Stomach smooth muscle (tissue), 2 donors: Measurements from ENCODE around the gene LTBP1.
"Not testable (repeated sequence)": the region's sequence is repeated elsewhere in the genome, so short reads cannot be mapped to it uniquely, and the experiment has no call there.

ENCODE experiments used
- H3K27ac ChIP-seq: one replicate; pipeline ENCODE4 v1.7.0; 2013; ENCODE audit warnings: mild to moderate bottlenecking, low read length, inconsistent platforms
- H3K27me3 ChIP-seq, 2 donors: one replicate each; pipeline ENCODE4 v1.7.0; 2013; ENCODE audit warnings: low read length in 2 of 2; ENCODE audit not compliant: insufficient read depth in 2 of 2, control insufficient read depth in 1 of 2
- H3K36me3 ChIP-seq, 2 donors: one replicate each; pipeline ENCODE4 v1.7.0; 2013; ENCODE audit warnings: low read length in 2 of 2; ENCODE audit not compliant: control insufficient read depth in 2 of 2, insufficient read depth in 2 of 2
- H3K4me1 ChIP-seq: one replicate; pipeline ENCODE4 v1.7.0; 2013; ENCODE audit warnings: low read length; ENCODE audit not compliant: control insufficient read depth, insufficient read depth
- H3K4me3 ChIP-seq, 2 donors: one replicate each; pipeline ENCODE4 v1.7.0; 2013; ENCODE audit warnings: low read length in 2 of 2
- H3K9ac ChIP-seq, 2 donors: one replicate each; pipeline ENCODE4 v1.7.0; 2013; ENCODE audit warnings: low read length in 2 of 2, mild to moderate bottlenecking in 1 of 2
- H3K9me3 ChIP-seq, 2 donors: one replicate each; pipeline ENCODE4 v1.7.0; 2013; ENCODE audit warnings: low read length in 2 of 2; ENCODE audit not compliant: control insufficient read depth in 2 of 2
- donor health status: healthy.
- donor health status: Pancreatic carcinoma.

LTBP1 gene

GRCh38 chr2:33388996-33389395, 442.2 kb downstream of the LTBP1 start:
- H3K27ac ChIP-seq, result peak overlapping the region; percentile 24
- no peaks in the 10 kb centered on the region for H3K9me3 ChIP-seq
- H3K36me3 ChIP-seq, result peaks cover 0 to 9% of the 10 kb centered on the region in 2 donors
- H3K9ac ChIP-seq, result no peak overlapping the region
- H3K4me1 ChIP-seq, result peaks cover 31% of the 10 kb centered on the region
- no peaks in the 10 kb centered on the region for H3K27me3 ChIP-seq
- no peak overlapping the region for H3K4me3 ChIP-seq

- not testable (repeated sequence) for H3K36me3 ChIP-seq, H3K9ac ChIP-seq, H3K27me3 ChIP-seq, H3K4me3 ChIP-seq, H3K9me3 ChIP-seq
- peaks cover 31% of the 10 kb centered on the region for H3K4me1 ChIP-seq
- H3K27ac ChIP-seq, result peak overlapping the region; percentile 74
These were observed 442.9 kb downstream of the LTBP1 start for GRCh38 chr2:33389695-33390094.

GRCh38 chr2:33391529-33392255, 444.9 kb downstream of the LTBP1 start:
- Histone ChIP-seq H3K27ac (peak overlapping the region; percentile 74), H3K36me3 (peaks cover 0 to 5% of the 10 kb centered on the region in 2 donors), H3K4me3 (no peak overlapping the region), H3K9ac (no peak overlapping the region), H3K9me3 (no peaks in the 10 kb centered on the region), H3K4me1 (peaks cover 31% of the 10 kb centered on the region), H3K27me3 (no peaks in the 10 kb centered on the region)

- H3K9ac ChIP-seq, result no peak overlapping the region
- peaks cover 0 to 5% of the 10 kb centered on the region in 2 donors for H3K36me3 ChIP-seq
- peaks cover 30% of the 10 kb centered on the region for H3K4me1 ChIP-seq
- peak overlapping the region; percentile 74 for H3K27ac ChIP-seq
- H3K27me3 ChIP-seq, result no peaks in the 10 kb centered on the region
- H3K9me3 ChIP-seq, result no peaks in the 10 kb centered on the region
- H3K4me3 ChIP-seq, result no peak overlapping the region
These were observed 445.6 kb downstream of the LTBP1 start for GRCh38 chr2:33392366-33392765.

GRCh38 chr2:33395034-33395433, 448.3 kb downstream of the LTBP1 start:
- Histone ChIP-seq H3K27ac (no peak overlapping the region), H3K4me3 (no peak overlapping the region), H3K27me3 (no peaks in the 10 kb centered on the region), H3K4me1 (peaks cover 23% of the 10 kb centered on the region), H3K9me3 (no peaks in the 10 kb centered on the region), H3K36me3 (peaks cover 0 to 8% of the 10 kb centered on the region in 2 donors), H3K9ac (no peak overlapping the region)

- Histone ChIP-seq H3K27ac (no peak overlapping the region), H3K36me3 (peaks cover 0 to 8% of the 10 kb centered on the region in 2 donors), H3K9ac (no peak overlapping the region), H3K9me3 (no peaks in the 10 kb centered on the region), H3K4me3 (no peak overlapping the region), H3K4me1 (peaks cover 17% of the 10 kb centered on the region), H3K27me3 (no peaks in the 10 kb centered on the region)
These were observed 449.0 kb downstream of the LTBP1 start for GRCh38 chr2:33395655-33396249.

- Histone ChIP-seq H3K36me3 (no peaks in the 10 kb centered on the region), H3K27ac (no peak overlapping the region), H3K9me3 (peaks cover 0 to 3% of the 10 kb centered on the region in 2 donors), H3K4me1 (peaks cover 9% of the 10 kb centered on the region), H3K9ac (no peak overlapping the region), H3K27me3 (no peaks in the 10 kb centered on the region), H3K4me3 (no peak overlapping the region)
These were observed 457.6 kb downstream of the LTBP1 start for GRCh38 chr2:33404321-33404720.

- Histone ChIP-seq H3K36me3 (no peaks in the 10 kb centered on the region), H3K27ac (no peak overlapping the region), H3K27me3 (no peaks in the 10 kb centered on the region), H3K9me3 (peaks cover 0 to 3% of the 10 kb centered on the region in 2 donors), H3K4me3 (no peak overlapping the region), H3K4me1 (no peaks in the 10 kb centered on the region), H3K9ac (no peak overlapping the region)
These were observed 459.9 kb downstream of the LTBP1 start for GRCh38 chr2:33406622-33407021.

- Histone ChIP-seq H3K4me3 (no peak overlapping the region), H3K4me1 (no peaks in the 10 kb centered on the region), H3K9ac (no peak overlapping the region), H3K9me3 (peaks cover 0 to 3% of the 10 kb centered on the region in 2 donors), H3K27ac (no peak overlapping the region), H3K27me3 (no peaks in the 10 kb centered on the region), H3K36me3 (no peaks in the 10 kb centered on the region)
These were observed 461.4 kb downstream of the LTBP1 start for GRCh38 chr2:33408109-33408508.

GRCh38 chr2:33409417-33409955, 462.7 kb downstream of the LTBP1 start:
- H3K4me1 ChIP-seq, result no peaks in the 10 kb centered on the region
- no peak overlapping the region for H3K9ac ChIP-seq
- H3K9me3 ChIP-seq, result peaks cover 0 to 3% of the 10 kb centered on the region in 2 donors
- H3K27me3 ChIP-seq, result no peaks in the 10 kb centered on the region
- H3K27ac ChIP-seq, result no peak overlapping the region
- no peak overlapping the region for H3K4me3 ChIP-seq
- H3K36me3 ChIP-seq, result no peaks in the 10 kb centered on the region

GRCh38 chr2:33411765-33412164, 465.0 kb downstream of the LTBP1 start:
- no peaks in the 10 kb centered on the region for H3K27me3 ChIP-seq
- H3K9ac ChIP-seq, result no peak overlapping the region
- H3K4me3 ChIP-seq, result no peak overlapping the region
- H3K9me3 ChIP-seq, result peaks cover 0 to 3% of the 10 kb centered on the region in 2 donors
- H3K36me3 ChIP-seq, result no peaks in the 10 kb centered on the region
- H3K4me1 ChIP-seq, result no peaks in the 10 kb centered on the region
- H3K27ac ChIP-seq, result no peak overlapping the region
